Gastroesophageal sphincter (tissue), 4 donors: Measurements from ENCODE around the gene BMP7. TPM values are rescaled to one million over a fixed set of nuclear protein-coding genes. Genes with fewer than 3 reads are reported as not detected.

Source experiments
- ATAC-seq: fragments of 150-250 bp; one replicate; pipeline ENCODE4 v1.9.1; 2016; ENCODE audit warnings: mild to moderate bottlenecking, moderate library complexity
- H3K27ac ChIP-seq, 4 donors: fragments of 200-600 bp; sonication (generic) in 3 of 4; 1 replicate in 3 of 4; 2 replicates in 1 of 4; pipeline ENCODE4 v1.5.1; 2016 to 2019
- H3K27me3 ChIP-seq: fragments of 200-600 bp; sonication (generic); one replicate; pipeline ENCODE4 v1.5.1; 2019
- H3K36me3 ChIP-seq, 2 donors: fragments of 200-600 bp; sonication (generic); one replicate each; pipeline ENCODE4 v1.5.1; 2019; ENCODE audit warnings: control low read depth in 1 of 2
- H3K4me1 ChIP-seq, 3 donors: fragments of 200-600 bp; sonication (generic); 1 replicate in 2 of 3; 2 replicates in 1 of 3; pipeline ENCODE4 v1.5.1; 2016 to 2019; ENCODE audit warnings: control low read depth in 2 of 3
- H3K4me3 ChIP-seq, 2 donors: fragments of 200-600 bp; sonication (generic); one replicate each; pipeline ENCODE4 v1.5.1; 2019; ENCODE audit warnings: mild to moderate bottlenecking in 1 of 2, moderate library complexity in 1 of 2
- H3K9me3 ChIP-seq, 3 donors: fragments of 200-600 bp; sonication (generic); one replicate each; pipeline ENCODE4 v1.5.1; 2017 to 2019; ENCODE audit warnings: control low read depth in 2 of 3
- CTCF ChIP-seq, 4 experiments: fragments of 200-600 bp in 2 of 4; fragments of 450-650 bp in 2 of 4; sonication (generic) in 1 of 4; IDR thresholded peaks; one replicate each; pipeline ENCODE4 v1.5.1; 2017 to 2019; ENCODE audit warnings: antibody characterized with exemption in 4 of 4, mild to moderate bottlenecking in 2 of 4, moderate library complexity in 2 of 4
- EP300 ChIP-seq: sonication (generic); formaldehyde crosslinking; IDR thresholded peaks from one replicate; pipeline ENCODE4 v1.6.1; 2017; ENCODE audit warnings: antibody characterized with exemption, mild to moderate bottlenecking
- POLR2A ChIP-seq, 2 donors: fragments of 450-650 bp; IDR thresholded peaks; one replicate each; pipeline ENCODE4 v1.6.1; 2017; ENCODE audit warnings: antibody characterized with exemption in 2 of 2, mild to moderate bottlenecking in 2 of 2, moderate library complexity in 1 of 2
- POLR2AphosphoS5 ChIP-seq: sonication (generic); formaldehyde crosslinking; IDR thresholded peaks from one replicate; pipeline ENCODE4 v1.6.1; 2017; ENCODE audit warnings: antibody characterized with exemption
- WGBS, 2 donors: methylation state at CpG; one replicate each; pipeline ENCODE4 v1.1.5; 2018; ENCODE audit warnings: low coverage in 1 of 2; 5-methylcytosine and 5-hydroxymethylcytosine counted together
- total RNA-seq, 4 donors: library from RNA; depleted of rRNA; stranded (reverse); fragments of >200 nt; gene quantifications; one replicate each; pipeline ENCODE4 v1.1.0, GENCODE V29; 2016

BMP7 gene
- total RNA-seq, 4 donors from 2014 or later, result 0.16 to 10.8 (median 5.0) TPM

GRCh38 chr20:57133926-57134650 is 132.4 kb downstream of the BMP7 start:
- ATAC-seq, result no peak
- no peaks in the 10 kb centered on the region for H3K36me3 ChIP-seq

DNA sequence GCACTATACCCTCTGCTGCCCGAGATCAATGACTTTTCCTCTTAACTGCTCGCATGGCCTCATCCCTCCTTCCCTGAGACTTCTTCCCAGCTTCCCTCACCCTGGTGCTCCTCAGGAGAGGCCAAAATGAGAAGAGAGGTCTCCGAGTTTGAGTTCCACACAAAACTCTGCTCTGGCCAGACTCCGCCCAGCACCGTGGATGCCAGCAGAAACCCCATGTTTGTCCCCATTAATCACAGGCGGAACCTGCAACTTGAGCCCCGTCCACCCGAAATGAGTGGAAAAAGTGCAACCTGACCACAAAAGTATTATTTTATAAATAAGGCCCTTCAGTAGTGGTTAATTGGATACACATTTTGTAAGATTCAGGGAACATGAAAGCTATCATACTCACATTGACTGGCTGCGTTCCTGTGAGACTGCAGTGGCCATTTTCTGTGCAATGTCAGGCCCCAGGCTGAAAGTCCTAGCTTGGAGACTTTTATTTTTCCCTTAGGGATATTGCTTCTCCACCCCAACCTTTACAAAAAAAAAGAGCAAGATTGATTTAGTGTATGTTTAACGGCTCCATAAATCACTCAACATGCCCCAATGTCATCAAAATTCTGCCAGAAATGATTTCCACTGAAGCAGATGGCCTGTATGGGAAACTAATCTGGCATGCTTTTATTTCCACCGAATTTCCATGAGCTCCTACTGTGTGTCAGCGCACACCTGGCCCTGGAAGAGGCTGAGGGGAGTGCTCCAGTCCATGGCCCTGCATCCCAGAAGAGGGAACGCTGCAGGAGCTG is 134.6 kb downstream of the BMP7 start:
- Histone ChIP-seq H3K4me3 (no peak overlapping the region), H3K36me3 (no peaks in the 10 kb centered on the region), H3K4me1 (no peaks in the 10 kb centered on the region), H3K27me3 (peaks cover 52% of the 10 kb centered on the region), H3K27ac (no peak overlapping the region), H3K9me3 (no peaks in the 10 kb centered on the region)
- ATAC-seq, result no peak
- TF ChIP-seq EP300 (no peak), POLR2AphosphoS5 (no peak), CTCF (IDR thresholded peaks at IDR 0.05) (no peak)
- WGBS, 2 donors, result 80 to 83% methylated on average over 7 to 11 of the region's 13 CpGs

More at GRCh38 chr20:57133926-57134650, 132.4 kb downstream of the BMP7 start:
- Histone ChIP-seq H3K27me3 (peaks cover 50% of the 10 kb centered on the region), H3K4me3 (no peak overlapping the region), H3K9me3 (no peaks in the 10 kb centered on the region), H3K4me1 (no peaks in the 10 kb centered on the region), H3K27ac (no peak overlapping the region)
- 15 to 34% methylated on average over 12 to 13 of the region's 14 CpGs for WGBS, 2 donors
- no peak for TF ChIP-seq POLR2AphosphoS5
- no peak for TF ChIP-seq POLR2A (IDR thresholded peaks at IDR 0.05)
- TF ChIP-seq CTCF (IDR thresholded peaks at IDR 0.05), result no peak
- no peak for TF ChIP-seq EP300

GRCh38 chr20:57131077-57131476 is 135.4 kb downstream of the BMP7 start:
- ATAC-seq, result no peak
- no peaks in the 10 kb centered on the region for H3K9me3 ChIP-seq
- H3K27ac ChIP-seq, result no peak overlapping the region
- no peak overlapping the region for H3K4me3 ChIP-seq
- no peaks in the 10 kb centered on the region for H3K4me1 ChIP-seq
- WGBS, 2 donors, result 69 to 100% methylated on average over 1 to 4 of the region's 10 CpGs
- peaks cover 55% of the 10 kb centered on the region for H3K27me3 ChIP-seq
- H3K36me3 ChIP-seq, result no peaks in the 10 kb centered on the region
- TF ChIP-seq CTCF (IDR thresholded peaks at IDR 0.05) (no peak), POLR2AphosphoS5 (no peak)

- Histone ChIP-seq H3K4me1 (no peaks in the 10 kb centered on the region), H3K27ac (no peak overlapping the region), H3K27me3 (peaks cover 59% of the 10 kb centered on the region), H3K9me3 (no peaks in the 10 kb centered on the region), H3K36me3 (no peaks in the 10 kb centered on the region), H3K4me3 (no peak overlapping the region)
- WGBS, 2 donors, result 40% methylated on average over 1 of the region's 13 CpGs; no CpG with 5 or more reads in 1 of the 2 donors
- TF ChIP-seq POLR2AphosphoS5 (no peak), EP300 (no peak)
- no peak for ATAC-seq
Observed at GRCh38 chr20:57130160-57130772, 136.2 kb downstream of the BMP7 start.

- Histone ChIP-seq H3K27ac (no peak overlapping the region), H3K9me3 (no peaks in the 10 kb centered on the region), H3K4me3 (no peak overlapping the region), H3K27me3 (peaks cover 51% of the 10 kb centered on the region), H3K4me1 (no peaks in the 10 kb centered on the region), H3K36me3 (no peaks in the 10 kb centered on the region)
- TF ChIP-seq POLR2A (IDR thresholded peaks at IDR 0.05) (no peak), CTCF (IDR thresholded peaks at IDR 0.05) (no peak), POLR2AphosphoS5 (no peak), EP300 (no peak)
- 100% methylated on average over 1 to 2 of the region's 10 CpGs for WGBS, 2 donors
- ATAC-seq, result no peak
Observed at GRCh38 chr20:57129303-57129702, 137.1 kb downstream of the BMP7 start.
